Spleen (tissue), 7 donors: ENCODE results near the gene ARL5C.

Source experiments
- POLR2AphosphoS5 ChIP-seq, 3 donors: sonication (generic); formaldehyde crosslinking; IDR thresholded peaks; one replicate each; pipeline ENCODE4 v1.5.1; 2017; ENCODE audit warnings: antibody characterized with exemption in 3 of 3
- TF ChIP-seq, protein P1 (sequence below), 11 experiments: fragments of 200-600 bp in 7 of 11; fragments of 450-650 bp in 4 of 11; sonication (generic) in 4 of 11; IDR thresholded peaks in 8 of 11; conservative IDR thresholded peaks in 3 of 11; 1 replicate in 7 of 11; 2 replicates in 4 of 11; pipeline versions ENCODE4 v1.4.0 to v1.8.0; 2016 to 2021; ENCODE audit warnings: antibody characterized with exemption in 11 of 11, inconsistent platforms in 4 of 11, mild to moderate bottlenecking in 1 of 11
- donor health status: DM: no; HTN: no; CAD: no; lungs with moderate emphysema.
- donor health status: DM: no; HTN: no; CAD: no.
- donor health status: DM: no; HTN: no; CAD: no.

DNA sequence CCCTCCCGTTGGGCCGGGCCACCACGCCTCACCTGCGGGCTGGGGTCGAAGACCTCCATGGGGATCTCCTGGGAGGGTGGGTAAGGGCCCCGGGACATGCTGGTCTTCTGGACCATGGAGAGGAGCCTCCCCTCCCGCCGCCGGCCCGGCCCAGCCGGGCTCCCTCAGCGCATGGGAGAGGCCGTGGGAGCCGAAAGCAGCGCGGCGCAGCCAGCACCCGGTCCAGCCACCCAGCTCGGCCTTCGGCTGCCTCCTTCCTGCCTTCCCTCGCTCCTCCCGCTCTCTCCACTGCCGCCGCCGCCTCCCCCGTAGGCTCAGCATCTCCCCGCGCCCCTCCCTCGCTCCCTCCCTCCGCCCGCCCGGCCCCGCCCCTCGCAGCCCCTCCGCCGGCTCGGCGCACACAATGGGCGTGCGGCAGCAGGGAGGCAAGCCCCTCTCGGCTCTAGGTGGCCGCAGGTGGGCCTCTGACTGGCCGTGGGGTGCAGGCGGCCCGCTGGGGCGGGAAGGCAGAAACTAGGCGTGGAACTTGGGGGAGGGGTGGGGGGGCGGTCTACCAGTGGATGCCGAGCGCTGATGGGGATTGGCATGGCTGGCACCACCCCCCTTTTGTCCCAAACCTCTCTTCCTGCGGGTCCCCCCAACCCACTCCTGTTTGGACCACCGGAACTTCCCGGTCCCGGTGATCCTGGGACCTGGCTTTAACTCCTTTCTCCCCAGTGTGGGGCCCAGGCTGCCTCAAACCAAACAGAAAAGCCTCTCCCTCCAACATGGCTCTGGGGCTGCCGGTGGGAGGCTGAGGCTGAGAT, 31.6 kb upstream of the ARL5C start, which contains the start of gene CACNB1:
- TF ChIP-seq, protein P1, sequence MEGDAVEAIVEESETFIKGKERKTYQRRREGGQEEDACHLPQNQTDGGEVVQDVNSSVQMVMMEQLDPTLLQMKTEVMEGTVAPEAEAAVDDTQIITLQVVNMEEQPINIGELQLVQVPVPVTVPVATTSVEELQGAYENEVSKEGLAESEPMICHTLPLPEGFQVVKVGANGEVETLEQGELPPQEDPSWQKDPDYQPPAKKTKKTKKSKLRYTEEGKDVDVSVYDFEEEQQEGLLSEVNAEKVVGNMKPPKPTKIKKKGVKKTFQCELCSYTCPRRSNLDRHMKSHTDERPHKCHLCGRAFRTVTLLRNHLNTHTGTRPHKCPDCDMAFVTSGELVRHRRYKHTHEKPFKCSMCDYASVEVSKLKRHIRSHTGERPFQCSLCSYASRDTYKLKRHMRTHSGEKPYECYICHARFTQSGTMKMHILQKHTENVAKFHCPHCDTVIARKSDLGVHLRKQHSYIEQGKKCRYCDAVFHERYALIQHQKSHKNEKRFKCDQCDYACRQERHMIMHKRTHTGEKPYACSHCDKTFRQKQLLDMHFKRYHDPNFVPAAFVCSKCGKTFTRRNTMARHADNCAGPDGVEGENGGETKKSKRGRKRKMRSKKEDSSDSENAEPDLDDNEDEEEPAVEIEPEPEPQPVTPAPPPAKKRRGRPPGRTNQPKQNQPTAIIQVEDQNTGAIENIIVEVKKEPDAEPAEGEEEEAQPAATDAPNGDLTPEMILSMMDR (IDR thresholded peaks at IDR 0.05 in 8 of 11, conservative IDR thresholded peaks at IDR 0.05 in 3 of 11): no peak
- TF ChIP-seq POLR2AphosphoS5 (IDR thresholded peaks at IDR 0.05): peak; percentile 65 to 81 (median 74)
